ENCODE results near the gene COMP. TPM values are rescaled to one million over a fixed set of nuclear protein-coding genes. Genes with fewer than 3 reads are reported as not detected.

The COMP gene
- polyA plus RNA-seq, 1 of the 3 experiments (the other 2 are of a cell fraction): 0.26 TPM

DNA sequence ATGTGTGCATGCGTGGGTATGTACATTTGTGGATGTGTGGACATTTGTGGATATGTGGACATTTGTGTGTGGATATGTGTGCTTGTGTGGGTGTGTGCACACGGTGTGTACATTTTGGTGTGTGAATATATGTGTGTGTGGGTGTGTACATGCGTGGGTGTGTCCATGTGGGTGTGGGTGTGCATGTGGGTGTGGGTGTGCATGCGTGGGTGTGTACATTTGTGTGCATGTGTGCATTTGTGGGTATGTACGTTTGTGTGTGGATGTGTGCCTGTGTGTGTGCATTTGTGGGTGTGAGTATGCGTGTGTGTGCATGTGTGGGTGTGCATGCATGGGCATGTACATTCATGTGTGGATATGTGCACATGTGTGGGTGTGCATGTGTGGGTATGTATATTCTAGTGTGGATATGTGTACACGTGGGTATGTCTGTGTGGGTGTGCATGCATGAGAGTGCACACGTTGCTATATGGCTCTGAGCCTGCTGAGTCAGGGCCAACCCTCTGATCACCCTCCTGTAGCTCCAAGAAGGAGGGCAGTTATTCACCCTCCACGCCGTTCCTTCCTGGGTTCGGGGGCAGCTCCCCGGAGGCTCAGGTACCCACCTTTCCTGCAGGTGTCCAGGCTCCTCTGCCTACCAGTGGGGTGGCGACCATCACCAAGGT lies 20.3 kb downstream of the COMP start:
- H3K9ac ChIP-seq: no peak overlapping the region
- H3K27me3 ChIP-seq (ENCODE audit: insufficient read depth): no peaks in the 10 kb centered on the region
- no peaks in the 10 kb centered on the region for H3K79me2 ChIP-seq (ENCODE audit: insufficient read depth)
- ChIA-PET CTCF (interaction anchor here (0.9 to 1.8 kb wide), 4 partner anchors 14 to 124 kb away, joined by 3 to 8 read pairs (median 4); no protein-coding TSS in a partner anchor), POLR2A (no interaction called here)
- WGBS (ENCODE audit: low lambda C conversion rate): 83% methylated on average over 8 of the region's 13 CpGs
- no peak overlapping the region for H2AFZ ChIP-seq (ENCODE audit: low read depth)
- peaks cover 0 to 3% of the 10 kb centered on the region in 2 experiments for H3K36me3 ChIP-seq (replicated peaks in 1 of 2; ENCODE audit: control insufficient read depth in 1 of 2, insufficient read depth in 2 of 2, low read length in 1 of 2)
- no peaks in the 10 kb centered on the region for H3K9me3 ChIP-seq
- H3K4me2 ChIP-seq: no peak overlapping the region
- H3F3A ChIP-seq (replicated peaks; ENCODE audit: insufficient read depth): peaks cover 3% of the 10 kb centered on the region
- no peak overlapping the region for H3K27ac ChIP-seq (ENCODE audit: low read depth in 2 of 2, low read length in 1 of 2)
- H3K4me3 ChIP-seq (ENCODE audit: low read depth in 2 of 2, low read length in 1 of 2): no peak overlapping the region
- H3K4me1 ChIP-seq (ENCODE audit: control insufficient read depth in 1 of 2, insufficient read depth in 2 of 2, low read depth in 1 of 2, low read length in 1 of 2): peaks cover 3 to 36% of the 10 kb centered on the region in 2 experiments; a peak in 1 of 4 replicates
- DNase-seq: no peak
- TF ChIP-seq YY1 (IDR thresholded peaks at IDR 0.05; ENCODE audit: low read depth): no peak
- no peaks in the 10 kb centered on the region for H4K20me1 ChIP-seq (ENCODE audit: insufficient read depth)
- no peaks in the 10 kb centered on the region for H3K9me2 ChIP-seq

DNA sequence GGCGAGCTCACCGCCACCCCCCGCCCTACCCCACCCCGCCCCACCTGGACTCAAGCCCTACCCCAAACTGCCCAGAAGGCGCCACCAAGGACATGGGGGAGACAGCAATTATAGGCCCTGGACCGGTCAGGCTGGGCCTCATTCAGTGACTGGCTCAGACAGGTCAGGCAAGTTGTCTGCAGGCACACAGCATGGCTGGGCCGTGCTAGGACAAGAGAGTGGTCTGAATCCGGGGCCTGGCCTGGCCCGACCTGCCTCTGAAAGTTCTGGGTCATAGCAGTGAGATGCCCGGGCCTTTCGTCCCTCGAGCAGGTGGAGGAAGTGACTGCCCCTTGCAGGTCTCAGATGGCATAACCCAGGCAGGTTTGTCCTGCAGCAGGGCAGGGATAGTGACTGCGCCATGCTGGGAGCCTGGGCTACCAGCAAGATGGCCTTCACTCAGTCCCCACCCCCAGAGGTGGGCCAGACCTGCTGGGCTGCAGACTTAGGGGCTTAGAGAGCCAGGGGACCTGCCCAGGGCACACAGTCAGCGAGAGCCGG lies 21.0 kb downstream of the COMP start:
- Histone ChIP-seq H3K27ac (ENCODE audit: low read depth in 2 of 2, low read length in 1 of 2) (no peak overlapping the region), H2AFZ (ENCODE audit: low read depth) (no peak overlapping the region), H3K4me1 (ENCODE audit: control insufficient read depth in 1 of 2, insufficient read depth in 2 of 2, low read depth in 1 of 2, low read length in 1 of 2) (peaks cover 4 to 39% of the 10 kb centered on the region in 2 experiments; a peak in 3 of 4 replicates), H3K9me3 (no peaks in the 10 kb centered on the region), H3K79me2 (ENCODE audit: insufficient read depth) (no peaks in the 10 kb centered on the region), H3K9me2 (no peaks in the 10 kb centered on the region), H4K20me1 (ENCODE audit: insufficient read depth) (no peaks in the 10 kb centered on the region), H3K27me3 (ENCODE audit: insufficient read depth) (no peaks in the 10 kb centered on the region), H3F3A (replicated peaks; ENCODE audit: insufficient read depth) (peaks cover 10% of the 10 kb centered on the region), H3K4me3 (ENCODE audit: low read depth in 2 of 2, low read length in 1 of 2) (no peak overlapping the region), H3K4me2 (no peak overlapping the region), H3K9ac (no peak overlapping the region), H3K36me3 (replicated peaks in 1 of 2; ENCODE audit: control insufficient read depth in 1 of 2, insufficient read depth in 2 of 2, low read length in 1 of 2) (peaks cover 0 to 3% of the 10 kb centered on the region in 2 experiments)
- ChIA-PET CTCF (interaction anchor here (1.3 to 3.9 kb wide), 2 partner anchors 19 to 77 kb away, joined by 3 to 21 read pairs; no protein-coding TSS in a partner anchor), POLR2A (no interaction called here)
- WGBS (ENCODE audit: low lambda C conversion rate): 96% methylated on average over 8 of the region's 15 CpGs
- no peak for DNase-seq
- no peak for TF ChIP-seq RFX5 (IDR thresholded peaks at IDR 0.05; ENCODE audit: low read length)

- DNase-seq: no peak
- Histone ChIP-seq H4K20me1 (ENCODE audit: insufficient read depth) (no peaks in the 10 kb centered on the region), H3K27ac (ENCODE audit: low read depth in 2 of 2, low read length in 1 of 2) (no peak overlapping the region), H3F3A (replicated peaks; ENCODE audit: insufficient read depth) (peaks cover 18% of the 10 kb centered on the region), H3K27me3 (ENCODE audit: insufficient read depth) (no peaks in the 10 kb centered on the region), H3K79me2 (ENCODE audit: insufficient read depth) (no peaks in the 10 kb centered on the region), H3K9me3 (no peaks in the 10 kb centered on the region), H3K36me3 (replicated peaks in 1 of 2; ENCODE audit: control insufficient read depth in 1 of 2, insufficient read depth in 2 of 2, low read length in 1 of 2) (peaks cover 0 to 3% of the 10 kb centered on the region in 2 experiments), H2AFZ (ENCODE audit: low read depth) (no peak overlapping the region), H3K4me3 (ENCODE audit: low read depth in 2 of 2, low read length in 1 of 2) (no peak overlapping the region), H3K4me2 (no peak overlapping the region), H3K9ac (no peak overlapping the region), H3K9me2 (no peaks in the 10 kb centered on the region), H3K4me1 (ENCODE audit: control insufficient read depth in 1 of 2, insufficient read depth in 2 of 2, low read depth in 1 of 2, low read length in 1 of 2) (peaks cover 13 to 45% of the 10 kb centered on the region in 2 experiments; a peak in 3 of 4 replicates)
- TF ChIP-seq YY1 (IDR thresholded peaks at IDR 0.05; ENCODE audit: low read depth): no peak
- no peak for TF ChIP-seq RFX5 (IDR thresholded peaks at IDR 0.05; ENCODE audit: low read length)
- no peak for TF ChIP-seq IRF3 (IDR thresholded peaks at IDR 0.05; ENCODE audit: low read depth, low read length)
- TF ChIP-seq SIN3A (IDR thresholded peaks at IDR 0.05; ENCODE audit: borderline replicate concordance, low read depth, low read length): no peak
- TF ChIP-seq FOSL2 (IDR thresholded peaks at IDR 0.05; ENCODE audit: borderline replicate concordance, low read depth): no peak
- no peak for TF ChIP-seq FOXM1 (IDR thresholded peaks at IDR 0.05; ENCODE audit: low read depth)
- TF ChIP-seq RAD21 (IDR thresholded peaks at IDR 0.05; ENCODE audit: low read length): no peak
- no peak for TF ChIP-seq MEF2A (IDR thresholded peaks at IDR 0.05; ENCODE audit: borderline replicate concordance, low read depth)
- CTCF ChIA-PET: interaction anchor here (0.9 to 3.9 kb wide), 5 partner anchors 9 to 78 kb away, joined by 3 to 21 read pairs (median 3); partner anchors contain the start of gene UPF1
- 94% methylated on average over 14 of the region's 24 CpGs for WGBS (ENCODE audit: low lambda C conversion rate)
- POLR2A ChIA-PET: no interaction called here
Measured at GRCh38 chr19:18768997-18769891, 21.9 kb downstream of the COMP start.

All from SK-N-SH (cell line).